ENCODE measurements around the gene CAB39L. TPM values are rescaled to one million over a fixed set of nuclear protein-coding genes. Genes with fewer than 3 reads are reported as not detected.

Gene CAB39L
- total RNA-seq, 2 donors from 2014 or later = 6.1 to 14.5 TPM

- no peak overlapping the region for H3K9ac ChIP-seq (ENCODE audit: low read depth in 2 of 2, low read length in 2 of 2)
- H3K27ac ChIP-seq = no peak overlapping the region
- no peaks in the 10 kb centered on the region for H3K4me1 ChIP-seq
- intact Hi-C loops (cut with DNase I) = no loop called here
- H3K9me3 ChIP-seq = no peaks in the 10 kb centered on the region
- no peak overlapping the region for H3K4me3 ChIP-seq
- no peak for DNase-seq
- no peaks in the 10 kb centered on the region for H3K36me3 ChIP-seq
- no peaks in the 10 kb centered on the region for H3K27me3 ChIP-seq
- TF ChIP-seq, protein P1, sequence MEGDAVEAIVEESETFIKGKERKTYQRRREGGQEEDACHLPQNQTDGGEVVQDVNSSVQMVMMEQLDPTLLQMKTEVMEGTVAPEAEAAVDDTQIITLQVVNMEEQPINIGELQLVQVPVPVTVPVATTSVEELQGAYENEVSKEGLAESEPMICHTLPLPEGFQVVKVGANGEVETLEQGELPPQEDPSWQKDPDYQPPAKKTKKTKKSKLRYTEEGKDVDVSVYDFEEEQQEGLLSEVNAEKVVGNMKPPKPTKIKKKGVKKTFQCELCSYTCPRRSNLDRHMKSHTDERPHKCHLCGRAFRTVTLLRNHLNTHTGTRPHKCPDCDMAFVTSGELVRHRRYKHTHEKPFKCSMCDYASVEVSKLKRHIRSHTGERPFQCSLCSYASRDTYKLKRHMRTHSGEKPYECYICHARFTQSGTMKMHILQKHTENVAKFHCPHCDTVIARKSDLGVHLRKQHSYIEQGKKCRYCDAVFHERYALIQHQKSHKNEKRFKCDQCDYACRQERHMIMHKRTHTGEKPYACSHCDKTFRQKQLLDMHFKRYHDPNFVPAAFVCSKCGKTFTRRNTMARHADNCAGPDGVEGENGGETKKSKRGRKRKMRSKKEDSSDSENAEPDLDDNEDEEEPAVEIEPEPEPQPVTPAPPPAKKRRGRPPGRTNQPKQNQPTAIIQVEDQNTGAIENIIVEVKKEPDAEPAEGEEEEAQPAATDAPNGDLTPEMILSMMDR (IDR thresholded peaks at IDR 0.05) = no peak
These were observed 123.9 kb downstream of the CAB39L start for GRCh38 chr13:49319951-49320350.

DNA sequence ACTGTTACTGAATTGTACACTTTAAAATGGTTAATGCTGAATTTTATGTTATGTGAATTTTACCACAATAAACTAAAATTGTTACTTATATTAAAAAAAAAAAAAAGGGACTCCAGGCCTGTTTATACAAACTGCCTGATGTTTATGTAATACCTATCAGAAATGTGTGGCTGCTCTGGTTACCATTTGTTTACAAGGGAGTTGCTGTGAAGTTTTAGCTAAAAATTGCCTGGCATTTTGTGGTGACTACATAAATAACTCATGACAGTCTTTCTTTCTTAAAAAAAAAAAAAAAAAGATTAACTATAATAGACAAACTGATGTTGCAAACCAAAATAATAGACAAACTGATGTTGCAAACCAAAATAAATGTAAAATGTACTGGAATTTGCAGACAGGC lies 124.3 kb downstream of the CAB39L start:
- Histone ChIP-seq H3K27ac (no peak overlapping the region), H3K4me1 (no peaks in the 10 kb centered on the region), H3K9ac (ENCODE audit: low read depth in 2 of 2, low read length in 2 of 2) (no peak overlapping the region), H3K9me3 (no peaks in the 10 kb centered on the region), H3K27me3 (no peaks in the 10 kb centered on the region), H3K4me3 (no peak overlapping the region), H3K36me3 (no peaks in the 10 kb centered on the region)
- DNase-seq = no peak
- TF ChIP-seq, protein P1 (IDR thresholded peaks at IDR 0.05) = no peak
- intact Hi-C loops (cut with DNase I) = no loop called here

DNA sequence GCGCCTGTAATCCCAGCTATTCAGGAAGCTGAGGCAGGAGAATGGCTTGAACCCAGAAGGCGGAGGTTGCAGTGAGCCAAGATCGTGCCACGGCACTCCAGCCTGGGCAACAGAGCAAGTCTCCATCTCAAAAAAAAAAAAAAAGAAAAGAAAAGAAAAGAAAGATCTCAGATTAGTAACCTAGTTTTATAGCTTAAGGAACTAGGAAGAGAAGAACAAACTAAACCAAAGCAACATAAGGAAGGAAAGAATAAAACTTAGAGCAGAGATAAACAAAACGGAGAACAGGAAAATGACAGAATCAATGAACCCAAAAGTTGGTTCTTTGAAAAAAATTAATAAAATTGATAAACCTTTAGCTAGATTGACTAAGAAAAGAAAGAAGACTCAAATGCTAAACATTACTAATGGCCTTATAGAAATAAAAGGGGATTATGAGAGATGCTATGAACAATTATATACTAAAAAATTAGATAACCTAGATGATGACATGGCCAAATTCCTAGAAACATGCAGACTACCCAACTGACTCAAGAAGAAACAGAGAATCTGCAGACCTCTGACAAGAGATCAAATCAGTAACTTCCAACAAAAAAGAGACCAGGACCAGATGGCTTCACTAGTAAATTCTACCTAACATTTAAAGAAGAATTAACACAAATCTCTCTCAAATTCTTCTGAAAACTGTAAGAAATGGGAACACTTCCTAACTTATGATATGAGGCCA lies 127.9 kb downstream of the CAB39L start:
- intact Hi-C loops (cut with DNase I) = no loop called here
- Histone ChIP-seq H3K9ac (ENCODE audit: low read depth in 2 of 2, low read length in 2 of 2) (no peak overlapping the region), H3K4me1 (peaks cover 4% of the 10 kb centered on the region), H3K27me3 (no peaks in the 10 kb centered on the region), H3K36me3 (no peaks in the 10 kb centered on the region), H3K27ac (no peak overlapping the region), H3K9me3 (no peaks in the 10 kb centered on the region), H3K4me3 (no peak overlapping the region)
- DNase-seq = no peak
- TF ChIP-seq, protein P1 (IDR thresholded peaks at IDR 0.05) = no peak

- Histone ChIP-seq H3K4me1 (peaks cover 4% of the 10 kb centered on the region), H3K9ac (ENCODE audit: low read depth in 2 of 2, low read length in 2 of 2) (no peak overlapping the region), H3K36me3 (no peaks in the 10 kb centered on the region), H3K4me3 (no peak overlapping the region), H3K27ac (no peak overlapping the region), H3K27me3 (no peaks in the 10 kb centered on the region), H3K9me3 (no peaks in the 10 kb centered on the region)
- intact Hi-C loops (cut with DNase I) = no loop called here
- TF ChIP-seq, protein P1 (IDR thresholded peaks at IDR 0.05) = no peak
- no peak for DNase-seq
These were observed 128.8 kb downstream of the CAB39L start for GRCh38 chr13:49315036-49315565.

DNA sequence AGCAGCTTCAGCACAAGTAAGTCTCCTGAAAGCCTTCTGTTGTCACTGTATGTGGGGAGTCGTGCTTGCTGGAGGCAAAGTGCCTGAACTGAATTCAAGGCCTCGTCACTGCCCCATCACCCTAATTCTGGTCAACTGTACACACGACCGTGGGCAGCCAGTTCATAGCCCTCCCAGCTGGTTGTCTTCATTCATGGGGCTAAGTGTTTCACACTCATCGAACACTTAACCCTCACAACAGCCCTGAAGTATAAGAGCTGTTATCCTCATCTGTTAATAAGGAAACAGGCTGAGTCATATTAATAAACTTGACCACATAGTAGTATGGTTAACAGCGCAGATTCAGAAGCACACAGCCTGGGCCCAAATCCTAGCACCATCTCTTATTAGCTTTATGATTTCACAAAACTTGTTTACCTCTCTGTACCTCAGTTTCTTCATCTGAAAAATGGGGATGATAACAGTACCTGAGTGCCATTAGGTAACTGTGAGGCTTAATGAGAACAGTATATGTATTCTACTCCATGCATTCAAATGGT lies 129.5 kb downstream of the CAB39L start:
- Histone ChIP-seq H3K36me3 (no peaks in the 10 kb centered on the region), H3K9me3 (no peaks in the 10 kb centered on the region), H3K4me3 (no peak overlapping the region), H3K27ac (peak overlapping the region; percentile 67), H3K4me1 (peaks cover 4% of the 10 kb centered on the region), H3K9ac (ENCODE audit: low read depth in 2 of 2, low read length in 2 of 2) (no peak overlapping the region), H3K27me3 (no peaks in the 10 kb centered on the region)
- DNase-seq = no peak
- TF ChIP-seq, protein P1 (IDR thresholded peaks at IDR 0.05) = no peak
- intact Hi-C loops (cut with DNase I) = no loop called here
